HCT116 (cell line): ENCODE measurements around the gene CELF2. TPM values are rescaled to one million over a fixed set of nuclear protein-coding genes. Genes with fewer than 3 reads are reported as not detected.

Source experiments
- ATAC-seq: fragments of 200-7000 bp; cut with Tn5 transposase; 2 replicates; pipeline ENCODE4 v1.9.1; 2020; ENCODE audit warnings: mild to moderate bottlenecking, moderate library complexity
- BruUV-seq: library from RNA; stranded (reverse); fragments of 400-500 nt; replicated peaks from 2 replicates; lab custom pipeline; 2021; lab: Mats Ljungman, UMichigan
- CTCF ChIA-PET: fragments of 300-600 bp; sonication (Branson Sonifier 250); formaldehyde crosslinking; loops from one replicate; lab custom pipeline; 2021; ENCODE audit warnings: antibody characterized with exemption; lab: Charles Lee
- POLR2A ChIA-PET: fragments of 300-600, 350-600 bp; sonication (Branson Sonifier 250); formaldehyde crosslinking; loops from one replicate; lab custom pipeline; 2021; ENCODE audit warnings: antibody characterized with exemption; lab: Charles Lee
- RAD21 ChIA-PET, 2 experiments: fragments of 300-600 bp; sonication (Branson Sonifier 250); formaldehyde crosslinking; loops; one replicate each; lab custom pipeline; 2023; ENCODE audit warnings: low total read pairs in 2 of 2; ENCODE audit not compliant: uncharacterized antibody in 2 of 2, unreplicated experiment in 2 of 2, low non-redundant PET in 1 of 2; lab: Charles Lee
- DNase-seq: peaks from one replicate; pipeline ENCODE4 v3.0.0-alpha.2; 2010; ENCODE audit warnings: low read depth, low spot score
- H2AFZ ChIP-seq: fragments of 200-600 bp; shearing (Covaris generic), sonication (generic); 2 replicates; pipeline ENCODE4 v1.6.1; 2017; ENCODE audit warnings: low read depth, mixed run types, mixed read lengths, antibody characterized with exemption, low read length; ENCODE audit not compliant: poor library complexity, severe bottlenecking
- H3K27ac ChIP-seq: 2 replicates; pipeline ENCODE4 v1.5.1; 2012; ENCODE audit warnings: low read depth, low read length
- H3K27me3 ChIP-seq: fragments of 200-600 bp; sonication (generic); 2 replicates; pipeline ENCODE4 v1.6.1; 2016; ENCODE audit warnings: mixed run types, low read length, mixed read lengths; ENCODE audit not compliant: insufficient read depth
- H3K36me3 ChIP-seq, 2 experiments: fragments of 200-500 bp in 1 of 2; fragments of 200-600 bp in 1 of 2; sonication (Bioruptor generic) in 1 of 2; sonication (generic) in 1 of 2; 2 replicates each; pipeline versions ENCODE4 v1.5.1 to v1.6.1; 2014 to 2016; ENCODE audit warnings: low read length in 2 of 2, inconsistent platforms in 1 of 2, mixed read lengths in 1 of 2, mixed run types in 1 of 2; ENCODE audit not compliant: insufficient read depth in 2 of 2, control insufficient read depth in 1 of 2
- H3K4me1 ChIP-seq, 2 experiments: fragments of 200-600 bp in 1 of 2; sonication (generic) in 1 of 2; 2 replicates each; pipeline versions ENCODE4 v1.5.1 to v1.6.1; 2012 to 2017; ENCODE audit warnings: low read length in 2 of 2, inconsistent platforms in 1 of 2, mild to moderate bottlenecking in 1 of 2, mixed read lengths in 1 of 2, mixed run types in 1 of 2, moderate library complexity in 1 of 2; ENCODE audit not compliant: insufficient read depth in 2 of 2, control insufficient read depth in 1 of 2
- H3K4me2 ChIP-seq: fragments of 200-600 bp; sonication (generic); 2 replicates; pipeline ENCODE4 v1.6.1; 2017; ENCODE audit warnings: mixed run types, low read length, mixed read lengths
- H3K4me3 ChIP-seq, 2 experiments: fragments of 200-600 bp in 1 of 2; sonication (generic) in 1 of 2; replicated peaks in 1 of 2; 2 replicates each; pipeline ENCODE4 v1.5.1; 2011 to 2016; ENCODE audit warnings: low read length in 2 of 2, control low read depth in 1 of 2, low read depth in 1 of 2, mild to moderate bottlenecking in 1 of 2, mixed read lengths in 1 of 2, mixed run types in 1 of 2
- H3K79me2 ChIP-seq: fragments of 200-600 bp; sonication (generic); 2 replicates; pipeline ENCODE4 v1.6.1; 2017; ENCODE audit warnings: mild to moderate bottlenecking, mixed run types, low read length, moderate library complexity, mixed read lengths; ENCODE audit not compliant: insufficient read depth
- H3K9ac ChIP-seq: fragments of 200-600 bp; sonication (generic); 2 replicates; pipeline ENCODE4 v1.6.1; 2016; ENCODE audit warnings: low read length, mixed read lengths
- H3K9me2 ChIP-seq: fragments of 200-600 bp; sonication (generic), shearing (Covaris generic); 2 replicates; pipeline ENCODE4 v1.6.1; 2017; ENCODE audit warnings: mixed run types, mild to moderate bottlenecking, moderate library complexity; ENCODE audit not compliant: insufficient read depth
- H3K9me3 ChIP-seq, 2 experiments: fragments of 200-500 bp in 1 of 2; fragments of 200-600 bp in 1 of 2; sonication (Bioruptor generic) in 1 of 2; sonication (generic) in 1 of 2; 2 replicates each; pipeline ENCODE4 v1.6.1; 2014 to 2017; ENCODE audit warnings: low read length in 2 of 2, mixed read lengths in 2 of 2, inconsistent platforms in 1 of 2, low read depth in 1 of 2, mild to moderate bottlenecking in 1 of 2, mixed run types in 1 of 2, moderate library complexity in 1 of 2; ENCODE audit not compliant: control insufficient read depth in 1 of 2, insufficient read depth in 1 of 2
- H4K20me1 ChIP-seq: fragments of 200-600 bp; sonication (generic), shearing (Covaris generic); 2 replicates; pipeline ENCODE4 v1.6.1; 2017; ENCODE audit warnings: mixed run types, mild to moderate bottlenecking, moderate library complexity; ENCODE audit not compliant: insufficient read depth
- CBX3 ChIP-seq: IDR thresholded peaks from 2 replicates; pipeline ENCODE4 v1.6.1; 2012; ENCODE audit warnings: low read depth
- YY1 ChIP-seq: IDR thresholded peaks from 2 replicates; pipeline ENCODE4 v1.6.1; 2011; ENCODE audit warnings: low read length, low read depth, moderate library complexity, mild to moderate bottlenecking; ENCODE audit not compliant: insufficient replicate concordance; ENCODE audit errors: extremely low read depth
- ZBTB33 ChIP-seq: IDR thresholded peaks from 2 replicates; pipeline ENCODE4 v1.6.1; 2011; ENCODE audit warnings: mild to moderate bottlenecking, low read length, moderate library complexity; ENCODE audit not compliant: insufficient replicate concordance; ENCODE audit errors: extremely low read depth
- intact Hi-C: fragments of 100-400 bp; cut with micrococcal nuclease; formaldehyde crosslinking; loops from 2 replicates; pipeline ENCODE4 v1.10.0; 2022
- total RNA-seq: library from RNA; stranded (reverse); gene quantifications from one replicate; pipeline ENCODE4 v1.2.1, GENCODE V29; 2021; ENCODE audit not compliant: unreplicated experiment

The CELF2 gene
- total RNA-seq, 1 experiment from 2014 or later: 0.66 TPM

GRCh38 chr10:11234857-11235531 lies 217.3 kb downstream of the CELF2 start (continued):
- TF ChIP-seq ZBTB33: no peak

DNA sequence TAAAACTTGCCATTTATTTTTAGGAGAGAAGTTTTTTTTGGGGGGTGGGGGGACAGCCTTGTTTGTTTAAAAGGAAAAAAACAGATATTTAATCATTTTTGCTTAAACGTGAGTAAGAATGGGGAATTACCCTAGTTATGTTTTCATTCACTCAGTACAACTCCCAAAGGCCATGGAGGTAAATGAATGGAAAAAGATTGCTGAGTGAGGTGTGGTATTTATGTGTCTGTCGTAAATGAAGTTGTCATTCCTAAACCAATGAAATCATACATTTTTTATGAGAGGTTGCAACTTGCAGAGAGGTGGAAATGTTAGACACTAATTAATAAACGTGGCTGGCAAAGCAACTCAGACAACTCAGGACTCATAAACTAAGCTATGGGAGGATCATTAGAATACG lies 218.1 kb downstream of the CELF2 start:
- no peak for ATAC-seq
- no peaks in the 10 kb centered on the region for H3K79me2 ChIP-seq
- no peak overlapping the region for H3K4me2 ChIP-seq
- no peak overlapping the region for H3K27ac ChIP-seq
- no peaks in the 10 kb centered on the region for H3K9me3 ChIP-seq
- no peaks in the 10 kb centered on the region for H4K20me1 ChIP-seq
- no peaks in the 10 kb centered on the region for H3K4me1 ChIP-seq
- H3K36me3 ChIP-seq: no peaks in the 10 kb centered on the region
- CTCF ChIA-PET: no interaction called here
- intact Hi-C loops: no loop called here
- no peak overlapping the region for H3K4me3 ChIP-seq
- no peak for TF ChIP-seq YY1
- TF ChIP-seq, all 23 proteins: peak for 0
- no peak for DNase-seq
- Histone ChIP-seq H3K9ac (no peak overlapping the region), H3K9me2 (no peaks in the 10 kb centered on the region), H2AFZ (no peak overlapping the region), H3K27me3 (peaks cover 10% of the 10 kb centered on the region; the same call in 1 of the 2 replicates)
- RAD21 ChIA-PET: no interaction called here
- no TSS peak for BruUV-seq
- POLR2A ChIA-PET: no interaction called here

DNA sequence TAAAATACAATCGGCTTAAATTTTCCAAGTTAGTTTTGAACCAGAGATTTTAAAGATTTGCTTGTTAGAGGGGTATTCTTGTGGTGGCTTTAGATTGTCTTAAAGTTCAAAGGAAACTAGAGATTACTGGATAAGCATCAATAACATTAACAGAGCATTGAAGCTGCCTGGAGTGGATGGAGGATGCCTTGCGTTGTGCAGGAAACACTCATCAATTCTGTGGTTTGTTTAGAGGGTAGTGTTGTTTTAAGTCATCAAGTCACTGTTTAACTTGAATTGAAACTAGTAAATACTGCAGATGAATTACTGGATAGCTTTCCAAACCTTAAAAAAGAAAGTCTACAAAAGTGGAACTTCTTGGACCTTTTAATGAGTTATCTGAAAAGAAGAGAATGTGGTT lies 218.6 kb downstream of the CELF2 start:
- ChIA-PET RAD21 (no interaction called here), POLR2A (no interaction called here), CTCF (no interaction called here)
- BruUV-seq: no TSS peak
- H3K4me3 ChIP-seq: no peak overlapping the region
- H3K9ac ChIP-seq: no peak overlapping the region
- no peak overlapping the region for H3K27ac ChIP-seq
- no peaks in the 10 kb centered on the region for H3K79me2 ChIP-seq
- no peaks in the 10 kb centered on the region for H3K36me3 ChIP-seq
- no peaks in the 10 kb centered on the region for H3K4me1 ChIP-seq
- no peaks in the 10 kb centered on the region for H3K9me2 ChIP-seq
- H3K4me2 ChIP-seq: no peak overlapping the region
- intact Hi-C loops: no loop called here
- DNase-seq (no peak), ATAC-seq (no peak)
- H3K27me3 ChIP-seq: peaks cover 10% of the 10 kb centered on the region; the same call in 1 of the 2 replicates
- no peaks in the 10 kb centered on the region for H3K9me3 ChIP-seq
- no peak overlapping the region for H2AFZ ChIP-seq
- no peak for TF ChIP-seq CBX3
- no peaks in the 10 kb centered on the region for H4K20me1 ChIP-seq
